Endometrial microvascular endothelial cells (primary cell): ENCODE data around the gene TNFSF4. TPM values are rescaled to one million over a fixed set of nuclear protein-coding genes. Genes with fewer than 3 reads are reported as not detected.

Source experiments
- in situ Hi-C: cut with HindIII; loops from 2 replicates; pipeline ENCODE4 v1.10.0; 2017; ENCODE audit warnings: low sequenced_read_pairs, low pct_unique_long_range_greater_than_20kb; ENCODE audit errors: inconsistent ontology term
- total RNA-seq: library from RNA; depleted of rRNA; stranded (reverse); fragments of >200 nt; gene quantifications from one replicate; pipeline ENCODE4 v1.2.3, GENCODE V29; 2015; ENCODE audit errors: inconsistent ontology term

Gene TNFSF4
- total RNA-seq, 1 donor from 2014 or later = 30.9 TPM

GRCh38 chr1:173213665-173214064, 6.5 kb upstream of the TNFSF4 start:
- in situ Hi-C loops = no loop called here

GRCh38 chr1:173212952-173213491, 5.9 kb upstream of the TNFSF4 start:
- in situ Hi-C loops = no loop called here

- in situ Hi-C loops = no loop called here
These were observed 3.6 kb upstream of the TNFSF4 start for GRCh38 chr1:173210716-173211231.

GRCh38 chr1:173210283-173210682, 3.2 kb upstream of the TNFSF4 start:
- in situ Hi-C loops = no loop called here

- in situ Hi-C loops = no loop called here
These were observed 1.7 kb upstream of the TNFSF4 start for GRCh38 chr1:173208868-173209267.

GRCh38 chr1:173208146-173208545, 1.0 kb upstream of the TNFSF4 start:
- in situ Hi-C loops = no loop called here

GRCh38 chr1:173205146-173206051, 1.7 kb downstream of the TNFSF4 start:
- in situ Hi-C loops = no loop called here

GRCh38 chr1:173204693-173205092, 2.4 kb downstream of the TNFSF4 start:
- in situ Hi-C loops = no loop called here

- in situ Hi-C loops = no loop called here
These were observed 4.5 kb downstream of the TNFSF4 start for GRCh38 chr1:173202424-173203145.

GRCh38 chr1:173201969-173202368, 5.2 kb downstream of the TNFSF4 start:
- in situ Hi-C loops = no loop called here

- in situ Hi-C loops = no loop called here
These were observed 11.5 kb downstream of the TNFSF4 start for GRCh38 chr1:173195596-173196088.

GRCh38 chr1:173193639-173194038, 13.5 kb downstream of the TNFSF4 start:
- in situ Hi-C loops = no loop called here

- in situ Hi-C loops = no loop called here
These were observed 16.0 kb downstream of the TNFSF4 start for GRCh38 chr1:173191011-173191705.

- in situ Hi-C loops = no loop called here
These were observed 16.8 kb downstream of the TNFSF4 start for GRCh38 chr1:173190101-173190936.

GRCh38 chr1:173187671-173188237, 19.4 kb downstream of the TNFSF4 start:
- in situ Hi-C loops = no loop called here

- in situ Hi-C loops = no loop called here
These were observed 25.3 kb downstream of the TNFSF4 start for GRCh38 chr1:173181791-173182190.

GRCh38 chr1:173176246-173176645, 30.9 kb downstream of the TNFSF4 start:
- in situ Hi-C loops = no loop called here
